GF-D8 (cell line): ENCODE measurements around the gene CCDC102A.
"Not testable (repeated sequence)": the region's sequence is repeated elsewhere in the genome, so short reads cannot be mapped to it uniquely, and the experiment has no call there.

Experiments used
- DNase-seq: peaks from one replicate; lab custom pipeline; 2025; lab: John Stamatoyannopoulos, UW

The CCDC102A gene

GRCh38 chr16:57536306-57537193 lies at the start of gene CCDC102A:
TSS of gene CCDC102A (minus strand) at chr16:57536571. CDS start at chr16:57529177, 7,394 bp downstream.
- DNase-seq = no peak

- no peak for DNase-seq
Observed at GRCh38 chr16:57585051-57585687, 48.8 kb upstream of the CCDC102A start.

- no peak for DNase-seq
Observed at GRCh38 chr16:57579361-57579665, 42.9 kb upstream of the CCDC102A start.

- no peak for DNase-seq
Observed at GRCh38 chr16:57578521-57579360, 42.4 kb upstream of the CCDC102A start.

GRCh38 chr16:57577691-57578224 lies 41.4 kb upstream of the CCDC102A start:
- no peak for DNase-seq

- DNase-seq = no peak
Observed at GRCh38 chr16:57577214-57577613, 40.8 kb upstream of the CCDC102A start.

- DNase-seq = no peak
Observed at GRCh38 chr16:57576429-57576870, 40.1 kb upstream of the CCDC102A start.

GRCh38 chr16:57575468-57576277 lies 39.3 kb upstream of the CCDC102A start:
- no peak for DNase-seq

- no peak for DNase-seq
Observed at GRCh38 chr16:57574646-57575467, 38.5 kb upstream of the CCDC102A start.

- no peak for DNase-seq
Observed at GRCh38 chr16:57574086-57574485, 37.7 kb upstream of the CCDC102A start.

GRCh38 chr16:57572978-57573728 lies 36.8 kb upstream of the CCDC102A start:
- no peak for DNase-seq

GRCh38 chr16:57571098-57571497 lies 34.7 kb upstream of the CCDC102A start:
- DNase-seq = no peak

GRCh38 chr16:57570301-57571070 lies 34.1 kb upstream of the CCDC102A start:
- no peak for DNase-seq

GRCh38 chr16:57569306-57569946 lies 33.1 kb upstream of the CCDC102A start:
- DNase-seq = no peak

GRCh38 chr16:57568772-57569171 lies 32.4 kb upstream of the CCDC102A start:
- not testable (repeated sequence) for DNase-seq

- DNase-seq = no peak
Observed at GRCh38 chr16:57568173-57568678, 31.9 kb upstream of the CCDC102A start.

GRCh38 chr16:57567691-57568090 lies 31.3 kb upstream of the CCDC102A start:
- no peak for DNase-seq

GRCh38 chr16:57566436-57566835 lies 30.1 kb upstream of the CCDC102A start:
- DNase-seq = no peak
